GM19193 (cell line): Measurements from ENCODE around the gene C22orf23.

Experiments used
- POLR2A ChIP-seq: IDR thresholded peaks from 4 replicates; pipeline ENCODE4 v1.6.1; 2011; ENCODE audit not compliant: insufficient read depth, insufficient read length; ENCODE audit errors: extremely low read depth

The C22orf23 gene

DNA sequence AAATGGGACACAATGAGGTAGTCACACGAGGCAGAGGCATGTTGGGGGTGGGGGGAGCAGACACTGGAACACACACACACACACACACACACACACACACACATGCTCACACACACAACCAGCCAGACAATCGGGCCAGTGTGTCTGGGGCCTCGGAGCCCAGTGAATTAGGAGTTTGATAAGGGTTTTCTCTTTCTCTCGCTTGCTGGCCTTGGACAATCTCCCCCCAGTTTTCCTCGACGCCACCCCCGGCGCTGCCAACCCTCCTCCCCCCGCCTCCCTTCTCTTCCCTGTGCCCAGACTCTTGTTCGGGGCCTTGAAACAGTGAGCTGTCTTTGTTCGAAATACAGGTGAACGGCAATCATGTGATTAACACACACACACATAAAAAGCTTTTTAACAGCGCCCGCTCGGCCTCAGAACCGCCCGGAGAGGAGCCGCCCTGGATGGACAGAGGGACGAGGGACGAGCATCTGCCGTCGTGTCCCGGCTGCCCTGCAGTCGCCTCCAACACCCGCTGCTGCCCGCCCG, 32.4 kb upstream of the C22orf23 start:
- TF ChIP-seq POLR2A = no peak

DNA sequence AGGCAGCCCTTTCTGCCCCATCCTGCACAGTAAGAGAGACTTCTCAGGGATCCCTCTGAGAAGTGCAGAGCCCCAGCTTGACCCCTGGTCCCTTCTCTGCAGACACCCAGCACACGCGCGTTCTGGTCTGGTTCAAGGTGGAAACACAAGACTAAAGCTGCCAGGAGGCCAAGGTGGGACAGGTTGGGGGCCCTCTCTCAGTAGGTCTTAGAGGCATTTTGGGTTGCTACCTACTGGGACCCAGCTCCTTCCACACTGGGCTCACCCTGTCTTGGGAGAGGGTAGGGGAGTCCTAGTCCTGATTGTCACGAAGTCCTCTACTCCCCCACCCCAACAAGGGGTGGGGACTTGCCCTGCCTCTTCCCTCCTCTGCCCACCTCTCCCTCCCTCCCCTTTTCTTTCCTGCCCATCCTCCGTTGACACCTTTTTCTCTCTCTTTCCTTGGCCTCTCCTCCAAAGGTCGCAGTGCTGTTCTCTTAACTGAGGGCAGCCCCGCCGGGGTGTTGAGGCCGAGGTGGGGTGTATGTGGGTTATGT, 31.7 kb upstream of the C22orf23 start:
- no peak for TF ChIP-seq POLR2A

DNA sequence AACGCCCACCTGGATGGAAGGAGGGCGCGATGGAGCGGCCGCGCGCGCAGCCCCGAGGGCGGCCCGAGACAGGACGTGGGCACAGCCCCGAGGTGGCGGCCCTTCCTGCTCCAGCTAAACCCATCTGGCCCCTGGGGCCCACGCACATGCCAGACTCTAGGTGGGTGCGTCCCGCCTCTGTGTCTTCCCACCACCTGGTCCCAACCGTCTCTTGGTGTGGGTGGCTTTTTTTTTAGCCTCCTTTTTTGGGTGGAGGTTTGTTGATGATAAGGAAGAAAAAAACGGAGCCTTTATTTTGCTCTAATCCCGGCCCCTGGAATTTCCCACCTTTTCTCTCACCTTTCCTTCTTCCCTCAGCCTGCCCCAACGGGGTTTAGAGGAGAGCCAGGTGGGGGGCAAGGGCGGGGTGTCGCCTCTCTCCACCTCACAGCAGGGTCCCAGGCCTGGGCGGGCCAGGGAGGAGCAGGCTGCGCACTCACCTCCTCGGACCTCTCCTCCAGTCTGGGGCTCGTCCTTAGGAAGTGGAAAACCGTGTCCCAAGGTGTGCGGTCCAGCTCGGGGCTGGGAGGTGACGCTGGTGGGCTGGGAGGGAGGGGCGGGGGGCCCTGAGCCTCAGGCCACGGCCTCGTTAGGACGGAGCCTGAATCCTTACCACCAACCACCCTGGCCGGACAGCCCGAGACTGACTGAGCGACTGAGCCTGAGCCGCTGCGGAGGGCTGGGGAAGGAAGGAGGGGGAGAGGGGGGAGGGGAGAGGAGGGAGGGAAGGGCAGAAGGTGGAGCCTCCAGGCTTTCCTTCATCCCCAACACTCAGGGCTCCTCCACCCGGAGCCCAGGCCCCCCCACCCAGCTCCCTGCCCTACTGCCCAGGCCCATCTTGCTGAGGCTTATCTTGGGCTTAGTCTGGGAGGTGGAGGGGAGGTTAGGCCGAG, 30.7 kb upstream of the C22orf23 start, which contains the start of gene SOX10:
Gene SOX10, minus strand, starts transcription at position 696 of the 932 bp plus-strand sequence. CDS start 771 bp downstream, outside the sequence.
- TF ChIP-seq POLR2A = no peak

DNA sequence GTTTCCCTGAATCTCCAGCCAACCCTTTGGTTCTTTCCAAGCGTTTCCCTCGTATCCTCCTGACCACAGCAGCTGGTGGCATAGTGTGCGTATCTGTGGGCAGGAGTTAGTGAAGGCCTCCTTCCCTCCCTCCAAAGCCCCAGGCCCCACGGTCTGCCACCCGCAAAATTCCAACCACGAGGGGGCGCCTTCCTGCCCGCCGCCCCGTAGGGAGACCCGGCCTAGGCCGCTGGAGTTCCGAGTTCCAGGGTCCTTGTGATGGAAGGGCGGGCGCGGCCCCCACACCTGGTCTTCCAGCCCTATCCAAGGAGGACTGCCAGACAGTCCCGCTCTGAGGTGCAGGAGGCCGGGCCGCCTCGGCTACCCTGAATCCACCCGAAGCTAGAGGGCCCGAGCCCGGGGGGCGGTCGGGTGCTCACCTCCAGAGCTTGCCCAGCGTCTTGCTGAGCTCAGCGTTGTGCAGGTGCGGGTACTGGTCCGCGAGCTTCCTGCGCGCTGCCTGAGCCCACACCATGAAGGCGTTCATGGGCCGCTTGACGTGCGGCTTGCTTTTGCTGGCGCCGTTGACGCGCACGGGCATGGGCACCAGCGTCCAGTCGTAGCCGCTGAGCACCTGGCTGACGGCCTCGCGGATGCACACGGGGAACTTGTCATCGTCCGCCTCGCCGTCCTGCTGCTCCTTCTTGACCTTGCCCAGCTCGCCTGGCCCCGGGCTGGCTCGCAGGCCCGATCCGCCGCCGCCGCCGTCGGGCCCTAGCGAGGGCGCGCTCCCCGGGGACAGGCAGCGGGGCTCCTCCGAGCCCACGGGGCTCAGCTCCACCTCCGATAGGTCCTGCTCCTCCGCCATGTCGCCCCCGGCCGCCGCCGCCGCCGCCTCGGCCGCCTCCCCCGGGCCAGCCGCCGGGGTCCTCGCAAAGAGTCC, 29.8 kb upstream of the C22orf23 start:
- no peak for TF ChIP-seq POLR2A

DNA sequence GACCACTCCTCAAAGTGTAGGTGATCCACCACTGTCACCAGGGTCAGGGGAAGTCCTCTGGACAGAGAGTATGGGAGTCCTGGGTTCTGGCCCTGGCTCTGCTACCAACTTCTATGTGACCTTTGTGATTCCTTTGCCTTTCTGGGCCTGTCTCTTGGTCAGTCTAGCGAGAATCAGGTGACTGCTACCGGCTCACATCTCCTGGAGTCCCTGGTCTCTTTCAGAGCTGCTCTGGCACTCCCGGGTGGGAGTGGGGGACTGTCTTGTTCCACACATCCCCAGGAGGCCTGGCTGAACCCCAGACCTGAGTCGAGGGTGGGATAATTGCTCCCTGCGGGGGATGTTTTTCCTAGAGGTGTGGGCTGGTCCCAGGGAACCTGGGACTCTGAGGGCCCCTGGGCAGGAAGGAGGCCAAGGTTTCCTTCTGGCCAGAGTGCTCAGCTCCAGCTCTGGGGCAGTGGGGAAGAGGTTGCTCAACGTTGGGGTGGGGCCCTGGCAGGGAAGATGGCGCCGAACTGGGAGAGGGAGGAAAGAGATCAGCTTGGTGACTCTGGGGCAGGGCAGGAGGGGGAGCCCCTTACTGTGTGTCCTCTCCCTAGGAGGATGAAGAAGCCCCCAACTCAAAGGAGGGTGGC, 28.9 kb upstream of the C22orf23 start:
- no peak for TF ChIP-seq POLR2A

DNA sequence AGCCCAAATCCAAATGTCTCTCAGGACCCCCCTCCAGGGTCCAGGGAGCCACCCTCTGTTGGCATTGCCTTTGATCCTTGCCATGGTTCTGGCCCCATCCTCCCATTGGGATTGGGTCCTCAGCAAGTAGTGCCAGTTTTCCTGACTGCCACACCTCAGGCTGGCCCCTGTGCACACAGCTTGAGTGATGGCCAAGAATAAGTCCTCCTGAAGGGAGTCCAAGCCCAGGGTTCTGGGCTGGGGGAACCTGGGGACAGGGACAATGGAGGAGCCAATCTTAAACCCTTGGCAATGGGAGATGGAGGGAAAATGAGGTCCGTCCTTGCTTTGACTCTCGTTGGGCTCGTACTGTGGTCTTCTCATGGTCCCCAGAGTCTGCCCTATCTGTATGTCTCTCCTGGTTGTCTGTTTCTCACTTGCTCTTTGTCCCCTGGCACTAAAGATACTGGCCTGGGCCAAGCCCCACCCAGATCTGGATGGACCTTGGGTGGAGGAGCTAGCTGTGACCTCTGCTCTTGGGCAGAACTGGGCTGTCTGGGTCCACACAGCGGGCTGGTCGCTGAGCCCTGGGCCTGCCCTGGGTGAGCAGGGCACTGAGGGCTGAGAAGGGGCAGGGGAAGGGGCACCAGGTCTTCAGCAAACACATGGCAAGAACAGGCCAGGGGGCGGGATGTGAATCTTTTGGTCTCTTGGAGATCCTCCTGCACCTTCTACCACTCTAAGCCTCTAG, 28.0 kb upstream of the C22orf23 start:
- TF ChIP-seq POLR2A = no peak

DNA sequence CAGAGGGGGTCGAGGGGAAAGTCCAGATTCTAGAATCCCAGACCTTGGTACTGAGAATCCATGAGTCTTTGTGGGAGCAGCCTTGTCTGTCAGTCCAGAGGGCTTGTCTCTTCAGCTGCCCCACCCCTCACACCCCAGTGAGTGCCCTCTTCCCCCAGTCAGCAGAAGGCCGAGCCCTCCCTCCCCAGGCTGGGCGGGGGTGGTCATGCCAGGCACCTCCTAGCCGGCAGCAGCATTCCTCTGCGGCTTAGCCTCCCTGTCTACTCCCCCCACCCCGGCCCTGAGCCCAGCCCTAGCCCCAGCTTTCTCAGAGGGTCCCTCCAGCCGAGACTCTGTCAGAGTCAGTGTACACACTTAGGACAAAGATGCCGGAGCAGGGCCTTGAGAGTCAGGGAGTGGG, 26.4 kb upstream of the C22orf23 start:
- no peak for TF ChIP-seq POLR2A

DNA sequence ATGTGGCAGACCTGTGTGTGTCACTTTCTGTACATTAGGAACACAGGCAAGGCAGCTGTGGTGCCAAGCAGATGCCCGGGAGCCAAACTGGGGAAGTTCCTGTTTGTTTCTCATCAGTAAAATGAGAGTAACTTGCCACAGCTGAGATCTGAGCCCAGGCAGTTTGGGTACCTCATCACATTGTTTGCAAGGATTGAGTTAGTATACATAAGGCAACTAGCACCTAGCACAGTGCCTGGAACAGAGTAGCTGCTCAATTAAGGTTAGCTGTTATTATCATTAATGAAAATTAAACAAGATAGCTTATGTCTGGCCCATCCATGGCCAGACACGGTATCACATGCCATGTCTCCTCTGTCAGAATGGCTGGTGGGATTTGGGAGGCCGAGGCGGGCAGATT, 23.1 kb upstream of the C22orf23 start:
- no peak for TF ChIP-seq POLR2A

DNA sequence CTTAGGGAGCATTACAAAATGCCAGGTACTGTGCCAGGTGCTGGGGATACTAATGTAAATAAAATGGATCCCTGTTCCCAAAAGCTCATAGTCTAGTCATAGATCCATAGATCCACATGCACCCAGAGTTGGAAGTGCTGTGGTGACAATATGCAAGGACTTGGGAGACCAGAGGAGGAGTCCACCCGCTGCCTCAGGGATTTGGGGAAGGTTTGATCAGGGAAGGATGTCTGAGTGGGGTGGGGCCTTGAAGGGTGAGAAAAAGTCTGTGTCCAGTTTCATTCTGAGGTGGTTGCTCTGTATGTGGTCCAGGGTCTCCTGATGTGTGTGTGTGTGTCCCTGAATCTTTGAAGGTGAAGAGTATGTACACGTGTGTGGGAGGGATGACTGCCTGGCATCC, 21.8 kb upstream of the C22orf23 start:
- TF ChIP-seq POLR2A = no peak

DNA sequence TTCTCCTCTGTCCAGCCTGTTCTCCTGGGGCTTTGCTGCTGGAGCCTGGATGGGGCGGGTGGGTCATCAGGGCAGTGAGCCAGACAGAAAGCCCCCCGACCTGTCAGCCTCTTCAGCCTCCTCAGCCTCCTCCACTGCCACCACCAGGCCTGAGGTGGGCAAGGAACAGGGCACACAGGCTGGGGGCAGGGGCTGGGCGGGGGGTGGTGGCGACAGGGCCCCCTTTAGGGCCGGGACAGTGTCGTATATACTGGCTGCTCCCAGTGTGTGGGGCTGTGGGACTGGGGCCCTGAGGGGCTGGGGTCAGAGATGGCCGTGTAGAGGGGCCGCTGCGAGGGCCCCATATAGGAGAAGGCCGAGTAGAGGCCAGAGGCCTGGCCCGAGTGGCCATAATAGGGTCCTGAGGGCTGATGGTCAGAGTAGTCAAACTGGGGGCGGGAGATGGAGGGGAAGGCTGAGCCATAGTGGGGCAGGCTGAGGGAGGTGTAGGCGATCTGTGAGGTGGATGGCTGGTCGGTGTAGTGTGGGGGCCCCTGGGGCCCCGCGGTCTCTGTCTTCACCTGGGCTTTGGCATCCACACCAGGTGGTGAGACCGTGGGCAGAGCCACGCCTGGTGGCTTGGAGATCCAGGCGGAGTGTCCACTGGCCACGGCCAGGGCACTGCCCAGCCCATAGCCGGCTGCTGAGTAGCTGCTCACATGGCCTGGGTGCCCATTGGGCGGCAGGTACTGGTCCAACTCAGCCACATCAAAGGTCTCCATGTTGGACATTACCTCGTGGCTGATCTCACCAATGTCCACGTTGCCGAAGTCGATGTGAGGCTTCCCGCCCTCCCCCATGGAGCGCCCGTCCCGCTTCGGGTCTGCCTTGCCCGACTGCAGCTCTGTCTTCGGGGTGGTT, 20.1 kb upstream of the C22orf23 start:
- no peak for TF ChIP-seq POLR2A

DNA sequence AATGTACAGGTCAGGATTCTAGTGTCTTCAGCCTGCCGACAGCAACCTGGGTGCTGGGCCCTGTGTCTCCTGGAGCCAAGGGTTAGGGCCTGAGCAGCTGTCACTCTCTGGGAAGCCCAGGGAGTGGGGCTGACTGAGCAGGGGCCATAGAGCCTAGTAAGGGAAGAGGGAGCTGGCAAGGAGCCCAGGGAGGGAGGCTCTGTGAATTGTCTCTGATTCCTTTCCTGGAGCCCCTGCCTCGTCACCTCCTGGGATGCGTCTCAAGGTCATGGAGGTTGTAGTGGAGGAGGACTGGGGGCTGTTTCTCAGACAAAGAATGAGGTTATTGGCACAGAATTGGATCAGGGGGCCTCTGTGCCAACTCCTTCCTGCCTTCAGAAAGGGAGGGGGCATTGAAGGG, 19.1 kb upstream of the C22orf23 start:
- TF ChIP-seq POLR2A = no peak

DNA sequence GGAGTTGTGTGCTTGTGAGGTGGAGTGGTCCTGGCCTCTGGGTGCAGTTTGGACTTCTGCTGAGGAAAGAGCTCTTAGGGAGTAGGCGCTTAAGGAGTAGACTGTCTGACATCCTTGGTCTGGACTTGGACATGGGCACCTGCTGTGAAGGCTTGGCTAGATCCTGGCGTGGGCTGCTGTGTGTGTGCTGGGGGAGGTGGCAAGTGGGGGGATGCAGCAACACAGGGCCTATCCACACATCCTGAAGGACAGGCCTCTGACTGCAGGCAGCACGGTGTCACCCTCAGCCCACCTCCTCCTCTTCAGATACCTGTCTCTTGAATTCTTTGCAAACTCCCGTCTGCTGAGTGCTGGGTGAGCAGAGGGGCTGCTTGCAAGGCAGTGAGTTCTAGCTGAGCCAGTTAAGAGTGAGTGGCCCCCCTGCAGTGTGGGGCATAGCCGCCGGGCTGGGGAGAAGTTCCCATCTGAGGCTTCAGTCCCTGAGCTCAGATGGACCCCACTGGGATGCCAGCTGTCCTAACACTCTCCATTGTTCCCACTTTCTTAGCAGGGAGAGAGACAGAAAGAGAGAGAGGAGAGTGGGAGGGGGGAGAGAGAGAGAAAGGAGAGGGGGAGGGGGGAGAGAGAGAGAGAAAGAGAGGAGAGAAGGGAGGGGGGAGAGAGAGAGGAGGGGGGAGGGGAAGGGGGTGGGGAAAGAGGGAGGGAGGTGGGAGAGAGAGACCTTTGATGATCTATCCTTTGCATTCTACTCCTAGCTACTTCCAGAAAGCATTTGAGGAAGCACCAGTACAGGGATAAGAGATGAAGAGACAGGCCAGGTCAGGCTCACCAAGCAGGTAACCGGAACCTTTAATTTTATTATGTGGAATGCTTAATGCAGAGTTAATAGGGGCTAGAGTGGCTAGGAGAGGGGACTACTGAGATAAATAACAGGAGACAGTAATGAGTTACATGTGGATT, 18.4 kb upstream of the C22orf23 start:
- TF ChIP-seq POLR2A = no peak
